Uterus (tissue), 2 donors: ENCODE data around the gene TAS1R3.

Experiments
- POLR2A ChIP-seq, 2 donors: fragments of 450-650 bp; IDR thresholded peaks; one replicate each; pipeline ENCODE4 v1.6.1; 2016; ENCODE audit warnings: antibody characterized with exemption in 2 of 2, mild to moderate bottlenecking in 1 of 2, moderate library complexity in 1 of 2
- TF ChIP-seq, protein P1 (sequence below), 4 experiments: fragments of 200-600 bp in 2 of 4; fragments of 450-650 bp in 2 of 4; sonication (generic) in 2 of 4; IDR thresholded peaks; one replicate each; pipeline ENCODE4 v1.5.1; 2016 to 2019; ENCODE audit warnings: antibody characterized with exemption in 4 of 4, mild to moderate bottlenecking in 2 of 4, moderate library complexity in 1 of 4

DNA sequence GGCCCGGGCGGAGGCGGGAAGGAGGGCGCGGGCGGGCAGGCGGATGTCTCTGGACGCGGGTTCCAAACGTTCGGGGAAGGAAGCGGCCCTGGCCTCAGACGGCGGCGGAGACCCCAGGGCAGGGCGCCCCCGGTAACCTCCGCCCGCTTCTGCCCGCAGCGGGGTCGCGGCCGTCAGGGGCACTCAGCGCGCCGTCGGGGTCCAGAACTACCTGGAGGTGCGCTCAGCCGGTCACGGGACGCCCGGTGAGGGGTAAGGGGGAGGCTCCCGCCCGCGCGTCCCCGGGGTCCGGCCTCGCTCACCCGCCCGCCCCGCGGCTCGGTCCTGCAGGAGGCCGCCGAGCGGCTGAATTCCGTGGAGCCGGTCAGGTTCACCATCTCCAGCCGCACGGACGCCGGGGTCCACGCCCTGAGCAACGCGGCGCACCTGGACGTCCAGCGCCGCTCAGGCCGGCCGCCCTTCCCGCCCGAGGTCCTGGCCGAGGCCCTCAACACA lies 22.3 kb upstream of the TAS1R3 start:
- TF ChIP-seq, protein P1, sequence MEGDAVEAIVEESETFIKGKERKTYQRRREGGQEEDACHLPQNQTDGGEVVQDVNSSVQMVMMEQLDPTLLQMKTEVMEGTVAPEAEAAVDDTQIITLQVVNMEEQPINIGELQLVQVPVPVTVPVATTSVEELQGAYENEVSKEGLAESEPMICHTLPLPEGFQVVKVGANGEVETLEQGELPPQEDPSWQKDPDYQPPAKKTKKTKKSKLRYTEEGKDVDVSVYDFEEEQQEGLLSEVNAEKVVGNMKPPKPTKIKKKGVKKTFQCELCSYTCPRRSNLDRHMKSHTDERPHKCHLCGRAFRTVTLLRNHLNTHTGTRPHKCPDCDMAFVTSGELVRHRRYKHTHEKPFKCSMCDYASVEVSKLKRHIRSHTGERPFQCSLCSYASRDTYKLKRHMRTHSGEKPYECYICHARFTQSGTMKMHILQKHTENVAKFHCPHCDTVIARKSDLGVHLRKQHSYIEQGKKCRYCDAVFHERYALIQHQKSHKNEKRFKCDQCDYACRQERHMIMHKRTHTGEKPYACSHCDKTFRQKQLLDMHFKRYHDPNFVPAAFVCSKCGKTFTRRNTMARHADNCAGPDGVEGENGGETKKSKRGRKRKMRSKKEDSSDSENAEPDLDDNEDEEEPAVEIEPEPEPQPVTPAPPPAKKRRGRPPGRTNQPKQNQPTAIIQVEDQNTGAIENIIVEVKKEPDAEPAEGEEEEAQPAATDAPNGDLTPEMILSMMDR (IDR thresholded peaks at IDR 0.05) = no peak
- no peak for TF ChIP-seq POLR2A (IDR thresholded peaks at IDR 0.05)
